ENCODE results near the gene FZD7. TPM values are rescaled to one million over a fixed set of nuclear protein-coding genes. Genes with fewer than 3 reads are reported as not detected.

FZD7 gene
- total RNA-seq, result 27.1 TPM

DNA sequence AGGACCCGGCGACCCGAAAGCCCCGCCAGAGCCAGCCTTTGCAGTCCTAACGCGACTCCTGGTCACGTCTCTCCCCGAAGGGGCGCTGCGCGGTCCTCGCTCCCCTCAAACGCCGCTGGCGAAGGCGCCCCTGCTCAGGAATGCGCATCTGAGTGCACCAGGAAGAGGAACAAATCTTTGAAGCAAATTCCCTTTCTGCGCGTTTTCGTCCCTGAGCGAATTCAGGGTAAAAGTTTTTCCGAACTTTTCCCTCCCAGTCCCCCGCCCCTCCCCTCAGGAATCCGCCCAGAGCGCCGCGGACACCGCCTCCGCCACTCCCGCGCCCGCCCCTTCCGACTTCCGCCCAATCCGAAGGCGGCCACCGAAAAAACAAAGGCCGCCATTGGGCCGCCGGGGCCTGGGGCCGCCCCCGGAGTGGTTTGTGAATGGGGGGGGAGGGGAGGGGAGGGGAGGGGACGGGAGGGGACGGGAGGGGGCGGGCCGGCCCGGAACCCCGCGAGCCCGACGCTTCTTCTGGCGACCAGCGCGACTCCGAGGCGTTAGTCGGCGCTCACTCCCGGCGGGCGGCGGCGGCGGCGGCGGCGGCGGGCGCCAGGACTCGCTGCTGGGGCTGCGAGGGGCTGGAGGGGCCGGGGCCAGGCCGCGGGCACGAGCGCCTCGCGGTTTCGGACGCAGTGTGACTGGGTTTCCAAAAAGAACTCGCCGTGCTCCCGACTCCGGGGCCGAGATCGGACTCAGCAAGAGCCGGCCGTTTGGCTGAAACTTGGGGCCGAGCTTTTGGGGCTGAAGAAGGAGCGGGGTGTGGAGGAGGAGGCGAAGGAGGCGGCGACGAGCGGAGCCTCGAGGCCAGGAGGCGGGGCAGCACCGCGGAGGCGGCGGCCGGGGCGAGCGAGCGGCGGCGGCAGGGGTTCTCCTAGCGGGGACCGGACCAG, at the start of gene FZD7:
Gene FZD7, plus strand, starts transcription at position 539 of the 932 bp plus-strand sequence. CDS start 793 bp downstream, outside the sequence.
- peak; percentile 98 for DNase-seq

DNA sequence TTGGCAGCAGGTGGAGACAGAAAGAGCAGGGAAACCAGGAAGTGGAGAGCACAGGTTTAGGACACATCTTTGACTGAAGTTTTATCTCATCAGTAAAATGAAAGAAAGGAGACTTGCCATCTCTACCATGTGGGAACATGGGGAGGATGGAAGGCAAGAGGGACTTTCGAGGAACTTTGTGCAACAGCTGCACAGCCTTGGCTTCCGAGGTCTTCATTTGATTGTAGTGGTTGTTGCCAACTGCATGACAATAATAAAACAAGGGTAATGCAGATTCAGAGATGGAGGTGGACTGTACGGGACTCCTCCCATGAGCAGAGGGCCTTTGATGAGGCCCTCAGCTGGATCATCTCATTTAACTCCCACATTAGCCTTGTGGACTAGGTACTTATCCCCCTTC, 49.3 kb upstream of the FZD7 start:
- DNase-seq, result peak; percentile 48

DNA sequence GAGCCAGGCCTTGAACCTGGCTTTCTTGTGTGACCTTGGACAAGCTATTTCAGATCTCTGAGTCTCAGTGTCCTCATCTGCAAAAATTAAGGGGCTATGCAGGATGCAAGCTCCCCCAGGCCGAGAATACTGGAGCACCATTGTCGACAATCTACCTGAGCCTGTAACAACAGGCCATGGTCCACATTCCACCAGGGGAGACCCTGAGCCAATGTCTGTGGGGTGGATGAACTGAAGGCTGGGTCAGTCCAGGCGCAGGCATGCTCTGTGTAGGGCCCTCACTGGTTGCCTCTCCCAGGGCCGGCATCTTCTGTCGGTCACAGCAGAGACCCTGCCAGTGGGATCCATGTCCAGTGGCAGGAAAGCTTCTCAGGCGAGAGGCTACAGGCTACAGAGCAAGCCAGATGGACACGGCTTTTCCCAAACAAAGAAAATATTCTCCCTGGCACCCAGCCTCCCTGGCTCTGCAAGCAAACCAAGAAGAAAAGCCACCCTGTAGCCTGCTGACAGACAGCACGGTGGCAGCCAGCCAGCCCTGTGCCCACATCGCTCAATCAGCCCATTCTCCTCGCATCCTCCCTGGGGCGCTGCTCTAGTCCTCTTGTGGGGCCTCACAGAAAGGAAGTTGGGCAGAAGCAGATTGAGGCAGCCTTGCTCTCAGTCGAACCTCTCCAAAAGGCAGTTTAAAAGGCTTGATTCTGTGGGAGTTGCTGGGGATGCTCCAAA, 48.7 kb upstream of the FZD7 start:
- peak; percentile 90 for DNase-seq

DNA sequence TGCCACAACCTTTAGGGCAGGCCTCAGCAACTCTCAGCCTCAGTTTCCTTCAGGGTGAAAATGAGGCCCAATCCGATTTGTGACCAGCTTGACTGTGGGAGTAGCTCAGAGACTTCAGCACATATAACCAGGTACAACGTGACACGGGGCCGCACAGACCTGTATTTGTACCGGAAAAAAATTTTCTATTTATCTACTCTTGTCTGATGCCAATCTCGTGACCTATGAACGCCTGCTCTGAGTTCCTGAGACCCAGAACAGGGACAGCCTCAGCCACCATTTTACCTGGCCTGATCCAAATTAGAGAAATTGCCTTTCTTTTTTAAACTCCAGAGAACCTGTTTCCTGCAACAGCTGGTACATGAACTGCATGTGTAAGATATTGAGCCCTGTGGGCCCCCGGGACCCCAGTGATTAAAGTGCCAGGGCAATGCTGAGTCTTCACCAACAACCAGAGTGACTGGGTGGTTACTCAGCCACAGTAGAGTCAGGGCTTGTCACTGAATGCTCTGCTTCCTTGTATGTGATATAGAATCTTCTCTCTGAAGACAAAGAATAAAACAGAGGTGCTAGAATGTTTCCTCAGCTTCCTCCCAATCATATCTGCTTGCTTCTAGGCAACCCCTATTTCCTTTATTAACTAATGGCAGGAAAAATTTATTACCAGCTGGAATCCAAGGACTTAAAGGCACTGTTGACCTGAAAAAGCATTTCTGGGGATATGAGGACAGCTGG, 47.8 kb upstream of the FZD7 start:
- DNase-seq, result no peak

DNA sequence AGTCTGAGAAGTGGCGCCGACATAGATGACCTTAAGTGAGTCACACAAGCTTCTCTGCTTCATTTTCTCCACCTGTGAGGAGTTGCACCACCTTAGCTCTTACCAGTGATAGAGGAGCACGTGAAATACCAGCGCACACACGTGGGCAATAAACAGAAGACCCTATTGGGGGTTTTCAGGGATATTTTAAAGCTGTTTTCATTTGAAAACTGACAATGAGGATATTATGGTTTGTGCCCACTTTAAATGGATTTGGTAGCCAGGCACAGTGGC, 47.3 kb upstream of the FZD7 start:
- DNase-seq, result no peak

DNA sequence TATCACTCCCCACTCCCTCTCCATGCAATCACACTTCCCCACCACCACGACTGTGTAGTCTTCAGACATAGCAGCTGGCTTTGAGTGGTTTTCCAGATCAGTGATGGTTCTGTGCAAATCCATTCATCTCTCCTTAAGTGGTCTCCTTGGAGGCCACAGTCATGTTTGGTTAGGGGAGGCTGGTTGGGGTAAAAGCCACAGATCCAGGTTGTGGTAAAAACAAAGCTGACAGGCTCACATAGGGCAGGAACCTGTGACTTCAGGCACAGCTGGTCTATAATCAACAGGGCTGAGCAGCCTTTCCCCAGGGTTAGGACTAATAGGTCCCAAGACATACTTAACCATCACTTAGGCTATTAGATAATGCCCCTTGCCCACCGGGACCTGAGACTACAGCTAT, 46.2 kb upstream of the FZD7 start:
- DNase-seq, result no peak

DNA sequence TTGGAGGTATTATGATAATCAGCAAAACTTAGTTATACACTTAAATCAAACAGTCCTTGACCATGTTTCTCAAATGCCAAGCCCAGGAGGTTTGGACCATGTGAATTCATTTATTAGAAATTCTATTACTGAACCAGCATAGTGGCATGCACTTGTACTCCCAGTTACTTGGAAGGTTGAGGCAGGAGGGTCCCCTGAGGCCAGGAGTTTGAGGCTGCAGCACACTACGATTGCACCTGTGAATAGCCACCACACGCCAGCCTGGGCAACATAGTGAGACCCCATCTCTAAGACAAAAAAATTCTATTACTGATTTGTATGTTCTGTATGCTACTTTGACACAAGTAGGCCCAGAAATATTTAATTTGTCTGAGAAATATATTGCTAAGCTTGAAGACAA, 43.6 kb upstream of the FZD7 start:
- no peak for DNase-seq

DNA sequence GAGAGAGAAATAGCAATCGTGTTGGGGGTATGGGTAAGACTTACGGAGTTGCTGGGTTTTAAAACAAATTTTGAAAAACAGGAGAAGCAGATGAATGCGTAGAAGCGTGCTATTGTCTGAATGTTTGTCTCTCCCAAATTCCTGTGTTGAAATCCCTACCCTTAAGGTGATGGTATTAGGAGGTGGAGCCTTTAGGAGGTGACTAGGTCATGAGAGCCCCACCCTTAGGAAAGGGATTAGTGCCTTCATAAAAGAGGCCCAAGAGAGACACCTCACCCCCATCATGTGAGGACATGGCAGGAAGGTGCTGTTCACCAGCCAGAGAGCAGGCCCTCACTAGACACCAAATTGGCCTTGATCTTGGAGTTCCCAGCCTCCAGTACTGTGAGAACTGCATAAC, 40.7 kb upstream of the FZD7 start:
- DNase-seq, result no peak

DNA sequence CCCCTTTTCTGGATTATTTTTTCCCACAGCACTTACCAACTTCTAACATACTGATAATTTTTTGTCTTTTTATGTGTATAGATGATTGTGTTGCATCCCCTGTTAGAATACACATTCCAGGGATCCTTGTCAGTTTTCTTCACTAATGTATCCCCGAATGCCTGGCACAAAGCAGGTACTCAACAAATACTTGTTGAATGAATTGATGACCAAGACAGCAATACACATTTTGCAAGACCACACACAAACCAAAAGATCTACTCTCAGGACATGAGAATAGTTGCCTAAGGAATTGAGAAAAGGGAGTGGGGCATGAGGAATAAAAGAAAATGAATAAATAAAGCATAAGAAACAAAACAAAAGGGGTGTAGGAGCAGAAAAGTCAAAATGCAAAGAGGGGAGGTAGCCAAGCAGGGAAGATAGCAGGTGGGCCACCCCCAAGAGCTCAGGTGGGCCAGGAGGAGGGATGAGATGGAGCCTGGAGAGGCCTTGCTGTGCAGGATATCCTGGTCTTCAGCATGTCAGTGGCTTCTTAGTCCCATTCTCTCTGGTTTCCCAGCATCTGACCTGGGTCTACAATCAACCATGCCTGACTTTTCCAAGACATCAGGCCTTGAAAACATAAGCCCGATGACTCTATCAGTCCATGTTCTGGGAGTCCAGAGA, 38.5 kb upstream of the FZD7 start:
- DNase-seq, result no peak

DNA sequence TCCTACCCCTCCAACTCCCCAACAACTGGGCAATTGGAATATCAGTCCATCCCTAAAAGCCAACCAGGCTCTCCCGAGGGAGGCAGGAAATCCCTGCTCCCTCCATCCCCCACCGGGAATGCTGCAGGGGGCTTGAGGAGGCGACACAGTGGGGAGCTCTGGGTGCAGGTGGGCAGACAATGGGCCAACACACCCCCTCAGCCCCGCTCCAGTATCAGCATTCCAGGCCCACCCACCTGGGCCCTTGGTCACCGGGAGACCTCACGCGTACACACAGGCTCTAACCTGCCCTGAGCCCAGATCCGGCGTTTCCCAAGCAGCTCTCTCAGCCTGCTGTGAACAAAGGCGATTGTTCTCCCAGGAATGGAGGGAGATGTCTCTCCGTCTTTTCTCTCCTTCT, 37.6 kb upstream of the FZD7 start:
- DNase-seq, result no peak

DNA sequence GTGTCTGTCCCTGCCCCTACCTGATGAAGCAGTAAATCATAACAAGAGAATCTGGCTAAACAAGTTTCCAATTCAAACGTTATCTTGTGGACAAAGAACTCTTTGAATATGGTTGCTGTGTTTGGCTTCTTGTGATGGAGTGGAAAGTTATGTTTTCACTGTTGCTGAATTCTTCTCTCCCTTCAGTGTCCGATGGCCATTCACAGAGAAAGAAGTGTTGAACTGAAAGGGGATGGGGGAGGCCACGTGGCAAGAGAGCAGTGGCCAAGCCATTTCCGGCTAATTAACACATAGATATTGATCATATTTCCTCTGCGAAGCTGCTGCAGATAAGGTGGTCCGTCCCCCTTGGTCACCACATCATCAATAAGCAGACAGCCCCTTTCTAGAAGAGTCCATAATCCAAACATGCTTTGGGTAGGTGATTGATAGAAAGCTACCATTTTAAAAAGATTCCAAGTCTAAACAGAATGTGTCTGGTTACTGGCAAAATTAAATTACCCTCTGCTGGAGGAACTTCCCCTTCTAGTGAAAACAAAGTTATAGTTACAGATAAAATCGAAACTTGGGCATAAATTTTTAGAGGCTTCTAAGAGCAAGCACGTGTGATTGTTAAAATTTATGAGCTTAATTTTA, 36.9 kb upstream of the FZD7 start:
- DNase-seq, result no peak

DNA sequence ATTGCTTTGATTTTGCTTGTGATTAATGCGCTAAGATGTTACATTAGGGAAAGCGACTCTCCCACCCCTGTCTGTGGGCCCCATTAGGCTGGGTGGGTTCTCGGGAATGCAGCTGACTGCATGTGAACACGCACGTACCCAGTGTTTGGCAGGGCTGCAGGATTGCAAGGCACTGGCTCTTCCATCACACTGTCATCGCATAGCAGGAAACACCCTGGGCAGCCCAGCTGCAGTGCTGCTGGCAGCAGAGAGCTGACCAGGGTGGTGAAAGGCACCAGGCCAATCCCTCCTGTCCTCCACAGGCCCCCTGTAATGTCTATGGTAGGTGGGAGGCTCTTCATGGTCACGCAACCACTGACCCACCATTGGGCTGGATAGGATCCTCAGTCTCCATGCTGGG, 34.4 kb upstream of the FZD7 start:
- DNase-seq, result peak; percentile 86

DNA sequence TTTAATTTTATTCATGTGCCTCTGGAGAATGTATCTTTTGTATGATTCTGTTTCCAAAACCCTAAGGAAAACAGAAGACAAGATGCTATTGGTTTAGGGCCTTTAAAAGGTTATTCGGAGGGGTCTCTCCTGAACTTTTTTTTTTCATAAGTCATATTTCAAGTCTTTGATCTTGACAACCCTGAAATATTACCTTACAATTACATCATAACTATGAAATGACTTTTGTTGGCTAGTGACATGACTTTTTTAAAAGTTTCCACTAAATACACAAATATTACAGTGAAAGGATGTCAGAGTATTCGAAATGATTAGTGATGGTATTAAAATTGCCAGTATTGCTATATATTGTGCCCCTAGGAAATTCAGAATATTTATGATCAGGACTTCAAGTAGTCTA, 31.8 kb upstream of the FZD7 start:
- no peak for DNase-seq

DNA sequence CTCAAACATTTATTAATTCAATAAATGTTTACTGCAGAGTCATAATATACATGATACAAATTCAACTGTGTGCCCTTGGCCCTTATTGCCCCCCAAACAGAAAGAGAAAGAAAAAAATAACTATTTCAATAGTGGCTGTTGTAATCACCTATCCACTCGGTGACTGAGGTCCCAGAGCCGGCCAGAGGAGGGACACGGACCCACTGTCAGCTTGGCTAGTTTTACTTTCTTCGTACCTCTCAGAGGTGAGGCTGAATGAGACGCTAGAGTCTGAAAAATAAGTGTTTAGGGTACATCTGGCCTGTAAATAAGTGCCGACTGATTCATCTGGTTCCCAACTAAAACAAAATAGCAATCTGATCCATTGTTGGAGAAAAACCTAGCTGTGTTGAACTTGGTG, 31.3 kb upstream of the FZD7 start:
- no peak for DNase-seq

DNA sequence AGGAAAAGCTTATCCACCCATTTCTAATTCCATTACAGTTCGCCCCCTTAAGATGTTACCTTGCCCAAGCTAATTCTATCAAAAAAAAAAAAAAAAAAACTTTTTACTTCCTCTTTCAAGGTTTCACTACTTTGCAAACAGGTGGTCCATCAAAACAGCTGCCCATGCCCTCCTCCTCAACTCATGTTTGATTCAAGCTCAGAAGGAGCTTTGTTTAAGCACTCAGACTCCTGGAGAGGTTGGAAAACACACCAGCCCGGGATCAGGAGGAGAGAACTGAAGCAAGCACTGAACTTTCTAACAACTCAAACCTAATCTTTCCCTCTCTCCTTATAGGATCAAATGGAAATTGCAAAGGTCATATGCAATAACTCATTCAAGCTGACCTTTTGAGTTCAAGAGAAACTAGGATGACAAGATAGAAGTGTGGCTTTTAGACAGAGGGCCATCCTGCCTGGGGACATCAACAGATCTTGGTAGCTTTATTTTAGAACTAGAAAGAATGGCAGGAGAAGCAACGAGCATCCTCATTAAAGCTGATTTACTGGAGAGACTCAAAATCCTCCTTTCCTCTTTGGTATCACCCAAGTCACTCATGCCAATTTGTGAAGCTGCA, 28.3 kb upstream of the FZD7 start:
- DNase-seq, result no peak

DNA sequence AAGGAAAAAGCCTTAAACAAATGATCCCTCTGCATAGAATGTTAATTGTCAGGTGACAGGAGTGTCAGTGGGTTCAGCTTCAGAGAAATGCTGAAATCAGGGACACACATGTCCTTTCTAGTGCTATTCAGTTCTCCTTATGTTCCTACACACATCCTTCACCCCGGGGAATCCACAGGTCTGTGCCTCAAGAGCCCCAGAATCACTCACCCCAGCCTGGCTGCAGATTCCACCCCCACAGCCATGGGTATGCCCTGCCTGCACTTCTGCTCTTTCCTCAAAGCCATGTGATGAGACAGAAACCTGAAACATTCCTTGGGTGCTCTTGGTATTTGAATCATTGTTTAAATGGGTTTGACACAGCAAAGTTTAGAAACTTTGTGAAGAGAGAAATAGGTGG, 27.4 kb upstream of the FZD7 start:
- DNase-seq, result no peak

DNA sequence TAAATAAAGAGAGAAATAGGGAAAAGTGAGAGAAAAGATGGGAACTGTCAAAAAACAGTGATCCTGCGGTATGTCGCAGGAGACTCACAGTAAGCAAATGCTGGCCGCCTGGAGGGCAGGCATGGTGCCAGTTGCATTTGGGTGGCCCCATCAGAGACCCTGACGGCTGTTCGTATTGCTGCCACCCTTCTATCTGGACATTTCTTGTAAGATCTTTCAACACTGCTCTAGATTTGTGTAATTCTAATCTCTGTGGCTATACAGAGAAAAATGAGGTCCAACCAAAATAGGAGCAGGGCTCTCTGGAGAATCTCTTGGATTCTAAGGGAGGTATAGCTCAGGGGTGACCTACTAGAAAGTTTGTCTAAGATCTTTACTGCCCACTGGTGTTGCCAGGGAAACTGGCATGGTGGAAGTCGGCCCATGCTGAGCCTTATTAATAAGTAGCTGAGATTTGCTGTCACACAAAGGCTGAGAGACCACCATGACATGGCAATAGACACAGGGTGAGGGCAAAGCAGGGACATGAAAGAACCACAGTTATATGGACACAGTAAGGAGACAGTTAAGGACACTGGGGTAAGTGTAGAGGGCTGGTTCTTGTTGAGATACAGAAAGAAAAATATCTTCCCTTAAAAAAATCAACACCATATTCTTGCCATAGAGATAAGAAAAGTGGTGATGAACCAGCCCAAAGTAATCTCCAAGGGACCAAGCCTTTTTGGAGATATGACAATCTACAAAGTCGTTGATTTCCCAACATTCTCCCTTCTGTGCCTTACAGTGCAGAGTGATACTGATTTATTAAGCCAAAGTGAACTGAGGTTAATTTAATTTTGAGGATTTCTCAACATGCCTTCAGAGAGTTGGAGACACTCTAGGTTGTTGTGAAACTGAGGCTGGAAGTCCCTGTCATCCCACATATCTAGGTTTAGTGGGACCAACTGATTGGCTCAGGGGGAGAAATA, 26.4 kb upstream of the FZD7 start:
- no peak for DNase-seq

DNA sequence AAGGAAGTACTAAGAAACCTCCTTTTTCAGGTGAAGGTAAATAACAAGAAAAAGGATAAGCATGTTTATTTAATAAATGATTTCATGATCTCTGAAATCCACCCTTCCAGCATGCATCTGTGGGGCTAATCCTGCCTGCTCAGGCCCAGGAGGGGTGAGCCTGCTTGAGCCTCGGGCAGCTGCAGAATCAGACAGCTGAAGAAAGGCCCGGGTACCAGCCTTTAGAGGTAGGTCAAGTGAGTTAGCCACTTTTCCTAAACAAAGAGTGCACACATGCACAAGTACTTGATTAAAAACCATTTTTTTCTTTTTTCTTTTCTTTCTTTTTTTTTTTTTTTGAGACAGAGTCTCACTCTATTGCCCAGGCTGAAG, 25.7 kb upstream of the FZD7 start:
- DNase-seq, result peak; percentile 79

DNA sequence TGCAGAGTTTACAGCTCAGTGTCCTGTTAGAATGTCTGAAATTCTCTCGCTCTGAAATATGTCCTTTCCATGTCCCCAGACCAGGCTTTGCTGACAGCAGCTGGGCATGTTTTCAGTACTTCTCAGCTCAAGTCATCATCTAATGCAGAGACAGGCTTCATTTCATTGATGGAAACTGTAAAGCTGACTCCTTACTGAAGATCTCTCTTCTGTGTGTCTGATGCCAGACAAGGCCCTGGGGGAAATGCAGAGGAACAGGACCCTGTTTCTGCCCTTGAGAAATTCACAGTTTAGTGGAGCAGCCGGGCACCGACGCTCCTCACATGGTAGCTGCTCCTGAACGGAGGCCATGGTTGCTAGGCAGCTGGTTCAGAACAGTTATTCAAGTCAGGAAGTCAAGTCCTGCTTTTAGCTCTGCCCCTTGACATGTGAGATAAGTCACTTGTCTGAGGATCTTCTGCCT, 24.6 kb upstream of the FZD7 start:
- peak; percentile 89 for DNase-seq

DNA sequence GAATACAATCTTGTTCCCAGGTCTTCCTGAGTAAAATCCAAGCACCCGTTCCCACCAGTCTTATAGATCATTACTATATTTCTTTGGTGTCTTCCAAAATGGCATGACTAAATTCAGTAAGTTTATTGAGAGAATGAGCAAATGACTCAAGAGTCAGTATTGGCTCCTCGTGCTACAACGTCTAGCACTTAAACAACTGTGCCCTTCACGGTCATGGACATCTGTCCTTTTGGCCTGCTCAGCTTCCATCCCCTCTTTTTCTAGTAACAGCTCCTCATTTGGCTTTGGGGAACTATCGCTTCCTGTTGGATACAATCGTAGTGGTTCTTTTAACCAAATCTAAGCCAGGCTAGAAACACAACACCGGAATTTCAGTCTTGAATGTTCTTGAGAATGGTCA, 24.1 kb upstream of the FZD7 start:
- DNase-seq, result peak; percentile 66

Data from tongue (tissue), 2 donors.